HG02884 (cell line): ENCODE measurements around the gene PRKCB.
"Not testable (repeated sequence)": the region's sequence is repeated elsewhere in the genome, so short reads cannot be mapped to it uniquely, and the experiment has no call there.

ENCODE experiments used
- ATAC-seq: cut with Tn5 transposase; IDR thresholded peaks from one replicate; pipeline ENCODE4 v1.9.1; 2021; ENCODE audit warnings: mild to moderate bottlenecking, moderate library complexity; ENCODE audit not compliant: unreplicated experiment

PRKCB gene

DNA sequence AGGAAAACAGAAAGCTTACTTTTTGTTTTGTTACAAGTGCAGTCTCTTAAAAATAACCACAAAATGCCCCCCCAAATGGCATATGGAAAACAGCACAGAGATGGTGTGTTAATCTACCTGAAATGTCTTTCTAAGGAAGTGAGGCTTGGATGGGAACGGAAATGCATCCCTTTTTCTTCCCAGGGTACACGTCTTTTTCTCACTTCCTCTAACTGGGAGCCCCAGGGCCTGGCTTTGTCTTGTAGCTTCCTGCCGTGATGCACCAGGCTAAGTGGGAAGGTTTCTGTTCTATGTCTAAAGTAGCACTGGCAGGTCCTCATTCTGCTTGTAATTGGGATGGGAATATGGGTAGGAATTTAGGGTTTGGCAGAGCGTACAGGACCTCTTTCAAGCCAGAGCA lies 367.9 kb downstream of the PRKCB start:
- ATAC-seq, result no peak

GRCh38 chr16:24204150-24204665 lies 368.4 kb downstream of the PRKCB start:
- no peak for ATAC-seq

- no peak for ATAC-seq
Measured at GRCh38 chr16:24206926-24207325, 371.1 kb downstream of the PRKCB start.

DNA sequence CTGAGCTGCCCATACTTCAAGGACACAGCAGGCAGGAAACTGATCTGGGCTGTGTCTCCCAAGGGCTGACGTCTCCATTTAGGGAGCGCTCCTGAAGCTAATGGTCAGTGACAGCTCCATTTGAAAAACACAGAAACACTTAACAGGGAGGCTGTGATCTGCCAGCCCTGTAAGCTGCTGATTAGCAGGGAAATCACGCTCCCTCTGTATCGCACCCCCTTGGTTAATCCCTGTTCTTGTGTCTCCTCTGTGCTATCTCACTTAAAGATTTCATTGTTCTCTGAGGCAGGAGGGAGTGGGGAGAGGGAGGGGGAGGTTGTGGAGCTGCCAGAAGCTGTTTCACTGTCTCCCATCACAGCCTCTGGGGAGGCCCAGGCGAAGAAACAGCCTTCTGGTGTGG lies 372.9 kb downstream of the PRKCB start:
- no peak for ATAC-seq

DNA sequence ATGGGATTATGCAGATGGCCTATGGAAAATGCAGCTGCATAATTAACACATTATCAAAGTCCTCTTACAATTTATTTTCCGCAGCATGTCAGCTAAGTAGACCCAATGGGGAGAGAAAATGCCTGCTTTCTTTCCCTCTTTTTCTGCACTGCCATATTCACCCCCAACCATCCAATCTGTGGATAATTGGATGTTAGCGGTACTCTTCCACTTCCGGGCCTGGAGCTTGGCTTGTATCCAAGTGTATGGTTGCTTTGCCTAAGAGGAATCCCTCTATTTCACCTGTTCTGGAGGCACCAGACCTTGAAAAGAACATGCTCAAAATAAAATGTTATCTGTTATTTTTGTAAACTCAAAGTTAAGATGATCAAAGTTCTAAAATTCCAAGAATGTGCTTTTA lies 379.2 kb downstream of the PRKCB start:
- no peak for ATAC-seq

DNA sequence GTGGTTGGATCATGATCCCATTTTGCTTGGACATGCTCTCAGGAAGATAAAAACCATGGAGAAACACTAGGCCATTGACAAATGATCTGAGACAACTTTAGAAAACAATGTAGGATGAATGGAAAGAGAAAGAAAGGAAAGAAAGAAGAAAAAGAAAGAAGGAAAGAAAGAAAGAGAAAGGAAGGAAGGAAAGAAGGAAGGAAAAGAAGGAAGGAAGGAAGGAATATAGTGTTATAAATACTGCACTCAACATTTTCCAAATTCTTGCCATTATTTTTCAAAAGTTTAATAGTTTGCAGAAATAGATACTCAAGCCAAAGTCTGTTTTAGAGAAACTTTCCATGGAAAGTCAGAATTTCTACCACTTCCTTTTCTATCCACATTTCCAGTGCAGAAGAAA lies 381.2 kb downstream of the PRKCB start:
- no peak for ATAC-seq

- ATAC-seq, result no peak
Measured at GRCh38 chr16:24217461-24217860, 381.7 kb downstream of the PRKCB start.

- no peak for ATAC-seq
Measured at GRCh38 chr16:24218299-24218698, 382.5 kb downstream of the PRKCB start.

DNA sequence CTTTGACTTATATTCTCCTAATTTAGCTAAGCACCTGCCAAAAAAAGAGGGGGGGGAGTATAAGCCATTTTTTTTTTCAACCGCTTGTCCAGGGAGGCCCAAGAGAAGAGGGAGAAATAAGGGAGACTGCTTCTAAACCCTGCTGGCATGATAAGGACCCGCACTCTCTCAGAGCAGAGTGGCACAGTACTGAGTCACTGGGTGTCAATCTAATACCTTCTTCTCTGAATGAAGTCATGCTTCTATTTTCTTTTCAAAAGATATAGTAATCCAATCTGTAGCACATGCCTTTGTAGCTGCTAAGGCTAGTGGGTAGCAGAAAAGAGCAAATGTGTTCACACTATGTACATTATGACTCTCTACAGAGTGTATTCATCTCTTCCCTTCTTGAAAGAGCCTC lies 385.4 kb downstream of the PRKCB start:
- no peak for ATAC-seq

- ATAC-seq, result no peak
Measured at GRCh38 chr16:24228514-24228913, 392.7 kb downstream of the PRKCB start.

- no peak for ATAC-seq
Measured at GRCh38 chr16:24232936-24233335, 397.2 kb downstream of the PRKCB start.

- no peak for ATAC-seq
Measured at GRCh38 chr16:24234737-24235136, 399.0 kb downstream of the PRKCB start.

DNA sequence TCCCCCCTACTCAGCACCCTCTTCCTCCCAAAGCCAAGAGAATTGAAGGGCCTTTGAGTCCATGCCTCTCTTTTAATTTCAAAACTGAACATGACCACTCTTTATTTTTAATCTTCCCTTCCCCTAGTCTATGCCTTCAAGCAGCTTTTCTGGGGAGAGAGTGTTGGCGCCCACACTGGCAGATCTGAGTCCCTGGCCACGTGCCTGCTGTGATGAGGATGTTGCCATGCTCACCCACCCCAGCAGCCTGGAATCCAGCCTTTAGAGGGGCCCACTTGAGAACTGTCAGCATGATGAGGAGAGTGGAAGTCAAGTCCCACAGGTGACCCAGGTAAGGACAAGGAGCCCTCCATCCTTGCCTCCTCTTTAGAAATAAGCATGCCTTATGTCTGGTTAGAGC lies 400.0 kb downstream of the PRKCB start:
- ATAC-seq, result no peak

DNA sequence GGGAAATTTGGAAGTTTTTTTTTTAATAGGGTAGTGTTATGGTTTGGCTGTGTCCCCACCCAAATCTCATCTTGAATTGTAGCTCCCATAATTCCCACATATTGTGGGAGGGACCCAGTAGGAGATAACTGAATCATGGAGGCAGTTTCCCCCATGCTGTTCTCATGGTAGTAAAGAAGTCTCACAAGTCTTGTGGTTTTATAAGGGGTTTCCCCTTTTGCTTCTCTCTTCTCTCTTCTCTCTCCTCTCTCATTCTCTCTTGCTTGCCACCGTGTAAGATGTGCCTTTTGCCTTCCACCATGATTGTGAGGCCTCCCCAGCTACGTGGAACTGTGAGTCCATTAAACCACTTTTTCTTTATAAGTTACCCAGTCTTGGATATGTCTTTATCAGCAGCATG lies 403.1 kb downstream of the PRKCB start:
- not testable (repeated sequence) for ATAC-seq

GRCh38 chr16:24246911-24247607 lies 411.3 kb downstream of the PRKCB start:
- no peak for ATAC-seq

- ATAC-seq, result no peak
Measured at GRCh38 chr16:24253192-24253591, 417.4 kb downstream of the PRKCB start.

GRCh38 chr16:24255456-24256371 lies 419.9 kb downstream of the PRKCB start, which contains the start of gene CACNG3:
Gene CACNG3, plus strand, starts transcription at chr16:24256335. Its CDS starts 420 bp downstream, at chr16:24256755.
- ATAC-seq, result no peak

DNA sequence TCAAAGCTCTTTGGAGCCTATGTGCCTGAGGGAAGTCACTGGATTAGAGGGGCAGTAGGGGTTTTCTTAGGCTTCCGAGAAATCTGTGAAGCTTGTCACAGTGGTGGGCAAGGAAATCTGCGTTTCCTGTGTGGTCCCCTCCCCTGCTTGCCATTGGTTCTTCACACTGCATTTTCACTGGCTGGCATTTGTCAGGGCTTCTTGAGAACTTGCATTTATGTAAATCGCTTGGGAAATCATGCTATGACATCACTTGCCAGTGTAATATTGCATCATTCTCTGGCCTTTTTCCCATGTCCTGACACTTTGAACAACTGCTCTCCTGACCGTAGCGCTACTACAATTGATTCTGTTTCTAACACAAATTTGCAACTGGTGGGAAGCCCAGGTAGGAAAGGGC lies 422.2 kb downstream of the PRKCB start:
- no peak for ATAC-seq

DNA sequence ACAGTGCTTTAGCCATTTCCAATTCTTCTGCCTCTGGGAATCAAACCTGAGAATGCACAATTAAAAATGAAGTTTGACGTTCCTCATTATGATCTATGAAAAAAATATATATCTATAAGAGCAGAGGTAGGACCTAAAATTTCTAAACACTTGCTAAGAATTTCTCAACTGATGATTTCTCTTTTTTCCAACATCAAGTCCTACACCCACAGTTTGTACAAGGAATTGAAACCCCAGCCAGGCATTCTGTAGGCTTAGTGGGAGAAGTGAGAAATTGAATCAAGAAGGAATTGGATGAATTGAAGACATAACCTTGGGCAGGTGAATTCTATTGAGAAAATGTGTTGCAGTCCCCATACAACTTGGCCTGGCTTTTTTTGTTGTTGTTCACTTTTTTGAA lies 423.0 kb downstream of the PRKCB start:
- ATAC-seq, result no peak

GRCh38 chr16:24262816-24263215 lies 427.0 kb downstream of the PRKCB start:
- ATAC-seq, result no peak
